ENCODE measurements around the gene AGAP2.
A peak's percentile ranks its signal among the peaks of the same experiment; 100 is the strongest.
"Not testable (repeated sequence)": the region's sequence is repeated elsewhere in the genome, so short reads cannot be mapped to it uniquely, and the experiment has no call there.

Gene AGAP2

DNA sequence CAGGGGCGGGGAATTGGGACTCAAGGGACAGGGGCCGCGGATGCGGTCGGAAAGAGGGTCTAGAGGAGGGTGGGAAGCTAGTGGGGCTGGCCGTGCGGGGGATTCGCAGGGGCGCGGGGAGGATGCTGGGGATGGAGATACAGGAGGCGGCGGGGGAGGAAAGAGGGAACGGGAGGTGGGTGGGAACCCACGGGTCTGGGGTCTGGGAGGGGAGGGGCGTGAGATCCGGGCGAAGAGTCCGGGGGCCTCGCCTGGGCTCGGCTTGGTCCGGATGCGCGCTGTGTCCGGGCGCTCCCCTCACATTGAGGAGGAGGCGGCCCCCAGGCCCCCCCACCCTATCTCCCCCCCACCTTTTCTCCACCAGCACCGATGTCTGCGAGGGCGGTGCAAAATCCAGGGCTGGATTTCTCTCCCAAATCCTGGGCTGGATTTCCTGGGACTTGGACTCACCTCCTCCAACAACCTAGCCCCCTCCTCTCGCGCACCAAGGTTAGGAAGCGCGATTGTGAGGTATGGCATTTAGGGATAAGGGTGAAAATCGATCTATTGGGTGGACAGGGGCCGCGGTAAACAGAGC lies at the start of gene AGAP2:
TSS of gene AGAP2 (minus strand) at position 82 of the 577 bp plus-strand sequence. CDS start 496 bp downstream, outside the sequence.
- DNase-seq (ENCODE audit: low read depth): no peak

DNA sequence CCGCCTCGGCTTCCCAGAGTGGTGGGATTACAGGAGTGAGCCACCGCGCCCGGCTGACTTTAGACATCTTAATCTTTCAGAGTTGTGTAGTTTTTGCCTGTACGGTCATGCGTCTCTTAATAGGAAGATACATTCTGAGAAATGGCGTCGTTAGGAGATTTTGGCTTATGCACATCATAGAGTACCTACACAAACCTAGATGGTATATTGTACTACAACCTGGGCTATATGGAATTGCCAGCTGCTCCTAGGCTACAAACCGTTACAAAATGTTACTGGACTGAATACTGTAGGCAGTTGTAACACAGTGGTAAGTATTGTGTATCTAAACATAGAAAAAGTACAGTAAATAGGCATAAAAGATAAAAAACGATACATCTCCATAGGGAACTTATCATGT lies 45.3 kb upstream of the AGAP2 start:
- DNase-seq (ENCODE audit: low read depth): no peak

- no peak for DNase-seq (ENCODE audit: low read depth)
Observed at GRCh38 chr12:57783466-57783801, 44.9 kb upstream of the AGAP2 start.

- DNase-seq (ENCODE audit: low read depth): peak; percentile 98
Observed at GRCh38 chr12:57782608-57783465, 44.3 kb upstream of the AGAP2 start, which contains the start of gene TSFM. Gene TSFM, plus strand, starts transcription at chr12:57782787. Its CDS starts 15 bp downstream, at chr12:57782802.

GRCh38 chr12:57782243-57782607 lies 43.7 kb upstream of the AGAP2 start:
- no peak for DNase-seq (ENCODE audit: low read depth)

- DNase-seq (ENCODE audit: low read depth): no peak
Observed at GRCh38 chr12:57781801-57782200, 43.3 kb upstream of the AGAP2 start.

GRCh38 chr12:57781244-57781643 lies 42.7 kb upstream of the AGAP2 start:
- DNase-seq (ENCODE audit: low read depth): no peak

DNA sequence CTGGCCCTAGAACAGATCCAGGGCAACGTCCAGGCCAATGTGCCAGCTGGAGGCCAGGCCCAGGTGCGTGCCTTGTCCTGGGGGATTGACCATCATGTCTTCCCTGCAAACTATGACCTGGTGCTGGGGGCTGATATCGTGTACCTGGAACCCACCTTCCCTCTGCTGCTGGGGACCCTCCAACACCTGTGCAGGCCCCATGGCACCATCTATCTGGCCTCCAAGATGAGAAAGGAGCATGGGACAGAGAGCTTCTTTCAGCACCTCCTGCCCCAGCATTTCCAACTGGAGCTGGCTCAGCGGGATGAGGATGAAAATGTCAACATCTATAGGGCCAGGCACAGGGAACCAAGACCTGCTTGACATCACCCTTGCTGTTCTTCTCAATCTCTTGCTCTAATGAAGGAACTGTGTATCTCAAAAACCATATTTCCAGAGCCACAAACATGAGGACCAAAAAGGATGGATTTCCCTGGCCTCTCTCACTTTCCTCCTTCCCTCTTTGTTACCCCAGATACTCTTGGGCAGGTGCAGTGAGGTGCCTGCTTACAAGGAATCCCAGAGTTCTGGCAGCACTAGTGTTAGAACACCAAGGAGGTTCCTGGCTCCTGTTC lies 41.8 kb upstream of the AGAP2 start:
- no peak for DNase-seq (ENCODE audit: low read depth)

GRCh38 chr12:57779736-57780135 lies 41.2 kb upstream of the AGAP2 start:
- DNase-seq (ENCODE audit: low read depth): no peak

DNA sequence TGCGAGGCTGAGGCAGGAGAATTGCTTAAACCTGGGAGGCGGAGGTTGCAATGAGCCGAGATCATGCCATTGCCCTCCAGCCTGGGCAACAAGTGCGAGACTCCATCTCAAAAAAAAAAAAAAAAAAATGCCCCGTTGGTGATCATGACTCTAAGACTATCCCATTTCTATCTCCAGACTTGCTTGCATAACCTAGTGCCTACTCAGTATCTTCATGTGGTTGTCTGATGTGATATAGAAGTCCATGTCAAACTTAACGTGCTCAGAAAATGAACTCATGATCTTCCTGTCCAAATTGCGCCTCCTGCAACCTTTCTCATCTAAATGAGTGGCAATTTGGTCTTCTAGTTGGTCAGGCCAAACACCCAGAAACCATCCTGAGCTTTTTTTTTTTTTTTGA lies 39.4 kb upstream of the AGAP2 start:
- no peak for DNase-seq (ENCODE audit: low read depth)

GRCh38 chr12:57777367-57777766 lies 38.8 kb upstream of the AGAP2 start:
- no peak for DNase-seq (ENCODE audit: low read depth)

GRCh38 chr12:57776247-57776587 lies 37.7 kb upstream of the AGAP2 start:
- no peak for DNase-seq (ENCODE audit: low read depth)

DNA sequence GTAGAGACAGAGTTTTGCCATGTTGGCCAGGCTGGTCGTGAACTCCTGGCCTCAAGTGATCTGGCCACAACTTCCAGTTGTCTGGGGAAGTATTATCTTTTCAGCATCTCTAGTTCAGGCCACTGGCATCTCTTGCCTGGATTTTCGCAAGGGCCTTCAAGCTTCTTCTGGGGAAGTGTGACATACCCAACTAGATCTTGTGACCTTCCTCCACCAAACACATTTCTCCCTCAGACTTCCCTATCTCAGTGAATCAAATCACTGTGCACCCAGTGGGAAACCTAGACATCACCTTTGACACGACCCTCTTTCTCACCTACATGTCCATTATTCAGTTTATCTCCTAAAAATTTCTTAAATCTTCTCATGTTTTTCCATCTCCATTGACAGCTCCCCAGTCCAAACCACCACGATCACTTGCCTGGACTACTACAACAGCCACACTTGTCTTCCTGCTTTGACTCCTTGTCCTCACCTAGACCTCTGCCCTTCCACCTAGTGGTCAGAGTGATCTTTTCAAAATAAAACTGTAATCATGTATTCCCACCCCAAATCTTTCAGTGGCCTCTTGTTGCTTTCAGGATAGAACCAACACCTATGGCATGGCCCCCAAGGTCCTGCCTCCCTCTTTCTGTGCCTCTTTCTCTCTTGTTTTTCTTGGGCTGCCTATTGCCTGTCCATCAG lies 37.2 kb upstream of the AGAP2 start:
- DNase-seq (ENCODE audit: low read depth): no peak

DNA sequence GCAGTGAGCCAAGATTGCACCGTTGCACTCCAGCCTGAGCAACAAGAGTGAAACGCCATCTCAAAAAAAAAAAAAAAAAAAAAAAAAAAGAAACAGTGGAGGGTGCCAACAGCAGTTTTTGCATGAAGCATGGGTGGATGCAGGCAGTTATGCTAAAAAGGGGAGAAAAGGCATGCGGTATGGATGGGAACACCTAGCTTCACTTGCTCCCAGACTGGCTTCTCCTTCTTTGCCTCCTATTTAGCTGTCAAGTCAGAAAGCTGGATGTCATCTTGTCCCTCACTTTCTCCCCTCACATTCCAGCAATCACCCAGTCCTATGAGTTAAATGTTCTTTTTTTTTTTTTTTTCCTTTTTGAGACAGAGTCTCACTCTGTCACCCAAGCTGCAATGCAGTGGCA lies 36.5 kb upstream of the AGAP2 start:
- DNase-seq (ENCODE audit: low read depth): no peak

DNA sequence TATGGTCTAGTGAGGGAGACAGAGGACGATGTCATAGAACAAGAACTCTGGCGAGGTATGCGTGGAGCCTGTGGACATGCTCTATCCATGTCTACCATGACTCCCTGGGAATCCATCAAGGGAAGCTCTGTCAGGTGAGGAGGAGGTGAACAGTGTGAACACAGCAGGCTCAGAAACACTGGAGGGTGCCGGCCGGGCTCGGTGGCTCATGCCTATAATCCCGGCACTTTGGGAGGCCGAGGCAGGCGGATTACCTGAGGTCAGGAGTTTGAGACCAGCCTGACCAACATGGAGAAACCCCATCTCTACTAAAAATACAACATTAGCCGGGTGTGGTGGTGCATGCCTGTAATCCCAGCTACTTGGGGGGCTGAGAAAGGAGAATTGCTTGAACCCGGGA lies 36.1 kb upstream of the AGAP2 start:
- not testable (repeated sequence) for DNase-seq (ENCODE audit: low read depth)

GRCh38 chr12:57772429-57773322 lies 34.1 kb upstream of the AGAP2 start, which contains the start of gene EEF1AKMT3:
Gene EEF1AKMT3, plus strand, starts transcription at chr12:57772614. Its CDS starts 111 bp downstream, at chr12:57772725.
- no peak for DNase-seq (ENCODE audit: low read depth)

DNA sequence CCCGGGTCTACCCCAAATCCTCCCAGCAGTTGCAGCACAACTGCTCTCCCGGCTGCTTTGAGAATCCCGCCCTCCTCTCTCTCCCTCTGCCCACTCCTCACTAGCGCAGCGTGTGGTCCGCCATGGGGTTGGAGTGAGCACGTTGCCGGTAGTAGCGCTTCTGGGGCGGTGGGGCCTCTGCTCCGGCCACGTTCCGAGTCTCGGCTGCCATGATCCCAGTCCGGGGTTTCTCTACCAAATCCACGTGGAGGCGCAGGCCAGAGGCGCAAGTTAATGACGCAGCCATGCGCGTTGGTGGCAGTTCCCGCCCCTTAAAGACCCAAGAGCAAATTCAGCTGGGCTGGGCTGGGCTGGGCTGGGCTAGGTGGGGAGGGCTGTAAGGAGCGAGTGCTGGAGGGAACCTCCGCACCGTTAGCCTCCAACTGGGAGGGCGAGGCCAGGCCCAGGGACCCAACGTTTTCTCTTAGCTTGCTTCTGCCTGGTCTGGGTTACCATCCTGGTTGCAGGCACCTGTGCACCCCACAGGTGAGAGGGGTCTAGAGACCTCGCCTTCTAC lies 33.4 kb upstream of the AGAP2 start, which contains the start of gene METTL1:
TSS of gene METTL1 (minus strand) at position 233 of the 556 bp plus-strand sequence. CDS start at position 211, 22 bp downstream.
- peak; percentile 79 for DNase-seq (ENCODE audit: low read depth)

- DNase-seq (ENCODE audit: low read depth): peak; percentile 62
Observed at GRCh38 chr12:57771236-57771872, 32.8 kb upstream of the AGAP2 start.

DNA sequence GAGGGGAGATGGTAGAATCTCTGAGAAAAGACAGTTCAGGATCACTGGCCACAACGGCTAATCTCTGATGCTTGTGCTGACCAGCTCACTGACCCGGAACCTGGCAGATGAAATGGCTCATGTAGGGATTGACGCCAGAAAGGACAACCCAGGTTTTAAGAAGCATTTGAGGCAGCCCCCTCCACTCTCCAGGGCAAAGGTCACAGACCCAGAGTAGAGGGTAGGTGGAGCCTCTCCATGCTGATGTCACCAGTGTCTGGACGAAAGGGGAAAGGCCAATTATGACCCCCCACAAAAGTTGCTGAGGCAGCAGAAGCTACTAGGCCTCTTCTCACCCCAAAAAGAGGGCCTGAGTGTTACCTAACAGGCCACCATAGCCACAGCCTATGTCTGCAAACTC lies 32.2 kb upstream of the AGAP2 start:
- no peak for DNase-seq (ENCODE audit: low read depth)

DNA sequence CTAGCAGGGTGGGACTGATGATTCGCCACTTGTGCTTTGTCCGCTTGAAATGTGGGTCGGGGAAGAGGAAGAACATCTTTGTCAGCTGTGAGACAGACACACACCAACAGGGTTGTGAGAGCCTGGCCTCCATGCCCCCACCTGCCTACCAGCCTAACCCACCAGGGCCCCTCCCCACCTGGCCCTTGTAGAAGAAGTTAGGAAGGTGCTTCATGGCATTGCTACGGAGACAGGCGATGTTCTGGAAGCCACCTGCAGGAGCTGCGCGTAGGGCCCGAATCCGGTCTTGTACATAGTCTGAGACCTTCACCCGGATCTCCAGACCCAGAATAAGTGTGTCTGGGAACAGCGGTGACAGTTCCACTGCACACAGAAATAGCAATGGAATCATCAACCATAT lies 31.1 kb upstream of the AGAP2 start:
- DNase-seq (ENCODE audit: low read depth): no peak

DNA sequence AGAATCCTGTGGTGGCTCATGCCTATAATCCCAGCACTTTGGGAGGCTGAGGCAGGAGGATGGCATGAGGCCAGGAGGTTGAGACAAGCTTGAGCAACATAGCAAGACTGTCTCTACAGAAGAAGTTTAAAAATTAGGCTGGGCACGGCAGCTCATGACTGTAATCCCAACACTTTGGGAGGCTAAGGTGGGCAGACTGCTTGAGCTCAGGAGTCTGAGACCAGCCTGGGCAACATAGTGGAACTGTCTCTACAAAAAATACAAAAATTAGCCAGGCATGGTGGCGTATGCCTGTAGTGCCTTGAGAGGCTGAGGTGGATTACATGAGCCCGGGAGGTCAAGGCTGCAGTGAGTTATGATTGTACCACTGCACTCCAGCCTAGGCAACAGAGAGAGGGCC lies 29.3 kb upstream of the AGAP2 start:
- DNase-seq (ENCODE audit: low read depth): no peak

Measured in stimulated activated CD8-positive, alpha-beta memory T cell treated with anti-CD3 and anti-CD28 coated beads, Interleukin-12 subunit alpha, Interleukin-12 subunit beta, amount 100 ng/mL, for 1 hour (primary cell).